ENCODE data around the gene COX7A2. TPM values are rescaled to one million over a fixed set of nuclear protein-coding genes. Genes with fewer than 3 reads are reported as not detected.

Gene COX7A2
- total and polyA plus RNA-seq, 10 of the 15 experiments (the other 5 are each of a cell fraction or from before 2014, with no cell fraction given), result 199 to 1,834 (median 576) TPM

DNA sequence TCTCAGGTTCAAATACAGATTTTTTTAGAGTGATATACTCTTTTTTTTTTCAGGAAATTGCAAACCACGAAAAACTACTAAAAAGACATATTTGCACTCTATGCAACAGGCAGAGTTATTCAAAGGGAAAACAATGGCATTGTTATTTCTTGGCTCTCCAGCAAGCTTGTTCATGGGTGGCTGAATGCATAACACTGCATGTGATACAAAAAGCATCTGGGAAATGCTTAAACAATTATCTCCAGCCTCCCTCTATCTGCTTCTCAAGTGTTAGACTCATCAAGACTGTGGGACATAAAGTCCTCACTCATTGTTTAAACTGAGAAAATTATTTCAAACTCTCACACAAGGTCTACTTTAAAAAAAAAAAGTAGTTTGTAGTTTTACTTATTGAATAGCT, 30.5 kb downstream of the COX7A2 start:
- BruUV-seq (replicated peaks), result no TSS peak
- H3K4me3 ChIP-seq, result no peak overlapping the region
- TF ChIP-seq POU2F2 (IDR thresholded peaks at IDR 0.05; ENCODE audit: borderline replicate concordance, low read depth, low read length), result no peak
- TF ChIP-seq ZNF217 (IDR thresholded peaks at IDR 0.05), result no peak
- no peak for TF ChIP-seq ZNF274 (IDR thresholded peaks at IDR 0.05; ENCODE audit: insufficient read depth, insufficient read length)
- no peak for TF ChIP-seq KDM1A (IDR thresholded peaks at IDR 0.05; ENCODE audit: borderline replicate concordance)
- no peak for TF ChIP-seq MEF2B (IDR thresholded peaks at IDR 0.05; ENCODE audit: partially characterized antibody, poor library complexity, severe bottlenecking)
- TF ChIP-seq ZSCAN29 (IDR thresholded peaks at IDR 0.05), result no peak
- TF ChIP-seq JUNB (IDR thresholded peaks at IDR 0.05), result no peak
- TF ChIP-seq SREBF1 (IDR thresholded peaks at IDR 0.05; ENCODE audit: low read length), result no peak
- no peak for TF ChIP-seq NFXL1 (IDR thresholded peaks at IDR 0.05; ENCODE audit: borderline replicate concordance)
- TF ChIP-seq FOXM1 (IDR thresholded peaks at IDR 0.05; ENCODE audit: low read depth, low read length), result no peak
- TF ChIP-seq, protein P1, sequence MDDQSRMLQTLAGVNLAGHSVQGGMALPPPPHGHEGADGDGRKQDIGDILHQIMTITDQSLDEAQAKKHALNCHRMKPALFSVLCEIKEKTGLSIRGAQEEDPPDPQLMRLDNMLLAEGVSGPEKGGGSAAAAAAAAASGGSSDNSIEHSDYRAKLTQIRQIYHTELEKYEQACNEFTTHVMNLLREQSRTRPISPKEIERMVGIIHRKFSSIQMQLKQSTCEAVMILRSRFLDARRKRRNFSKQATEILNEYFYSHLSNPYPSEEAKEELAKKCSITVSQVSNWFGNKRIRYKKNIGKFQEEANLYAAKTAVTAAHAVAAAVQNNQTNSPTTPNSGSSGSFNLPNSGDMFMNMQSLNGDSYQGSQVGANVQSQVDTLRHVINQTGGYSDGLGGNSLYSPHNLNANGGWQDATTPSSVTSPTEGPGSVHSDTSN (IDR thresholded peaks at IDR 0.05; ENCODE audit: insufficient replicate concordance, low read depth, low read length), result no peak
- TF ChIP-seq ZZZ3 (IDR thresholded peaks at IDR 0.05; ENCODE audit: control insufficient read depth, insufficient read length, low read depth), result no peak
- TF ChIP-seq CEBPB (IDR thresholded peaks at IDR 0.05; ENCODE audit: borderline replicate concordance in 1 of 2, low read depth in 2 of 2, low read length in 2 of 2), result no peak
- TF ChIP-seq BRCA1 (IDR thresholded peaks at IDR 0.05; ENCODE audit: low read depth, low read length), result no peak
- no peak for TF ChIP-seq BCL11A (IDR thresholded peaks at IDR 0.05; ENCODE audit: low read depth, low read length)
- no peaks in the 10 kb centered on the region for H3K4me1 ChIP-seq (ENCODE audit: control insufficient read depth, insufficient read depth, low read length)
- H3K4me2 ChIP-seq (ENCODE audit: control insufficient read depth, insufficient read depth), result no peak overlapping the region
- ChIA-PET CTCF (interaction anchor here (0.6 to 1.2 kb wide), 6 partner anchors 9 to 1357 kb away, joined by 3 read pairs; no protein-coding TSS in a partner anchor), SMC1A (ENCODE audit: uncharacterized antibody, unreplicated experiment) (interaction anchor here (0.6 to 1.0 kb wide), 4 partner anchors 14 to 189 kb away, joined by 3 to 8 read pairs (median 3); partner anchors contain the start of gene COX7A2), RAD21 (ENCODE audit: unreplicated experiment) (no interaction called here), POLR2A (no interaction called here)
- no peaks in the 10 kb centered on the region for H3K79me2 ChIP-seq (ENCODE audit: control insufficient read depth, insufficient read depth, low read length)
- in situ Hi-C loops (cut with MboI), result loop anchor here (5.0 to 10.0 kb wide), 4 partner anchors 1228 to 1538 kb away; no protein-coding TSS in a partner anchor
- H2AFZ ChIP-seq (ENCODE audit: control insufficient read depth, low read depth, low read length), result no peak overlapping the region
- intact Hi-C loops (cut with micrococcal nuclease; ENCODE audit: unreplicated experiment), result loop anchor here (5.0 kb wide), 1 partner anchor 314 kb away; no protein-coding TSS in a partner anchor
- peaks cover 0 to 4% of the 10 kb centered on the region in 2 experiments; a peak in 3 of 4 replicates for H3K27me3 ChIP-seq (replicated peaks in 1 of 2; ENCODE audit: control insufficient read depth in 2 of 2, insufficient read depth in 2 of 2, low read length in 1 of 2)
- H3K27ac ChIP-seq (ENCODE audit: control insufficient read depth, insufficient read depth), result no peak overlapping the region
- DNase-seq (ENCODE audit: low read depth, low spot score) (no peak), FAIRE-seq (no peak), ATAC-seq (no peak)
- H4K20me1 ChIP-seq (ENCODE audit: control insufficient read depth, insufficient read depth), result no peaks in the 10 kb centered on the region
- WGBS (ENCODE audit: insufficient coverage, insufficient replicate concordance, low lambda C conversion rate, missing lambda C conversion rate), result 0% methylated on average over 1 of the region's 1 CpG
- H3K9ac ChIP-seq (ENCODE audit: control insufficient read depth, insufficient read depth, low read length), result no peak overlapping the region
- no peaks in the 10 kb centered on the region for H3K36me3 ChIP-seq (ENCODE audit: control insufficient read depth in 2 of 2, insufficient read depth in 2 of 2, low read length in 1 of 2)
- H3K9me3 ChIP-seq (replicated peaks; ENCODE audit: control insufficient read depth, insufficient read depth, low read length), result no peaks in the 10 kb centered on the region

Measured in GM12878 (cell line).